A673 (cell line): ENCODE measurements around the gene ZNF541. TPM values are rescaled to one million over a fixed set of nuclear protein-coding genes. Genes with fewer than 3 reads are reported as not detected.

Source experiments
- BruUV-seq: library from RNA; stranded (reverse); fragments of 400-500 nt; replicated peaks from 2 replicates; lab custom pipeline; 2021; lab: Mats Ljungman, UMichigan
- CTCF ChIA-PET: fragments of 300-600 bp; sonication (Branson Sonifier 250); formaldehyde crosslinking; loops from one replicate; lab custom pipeline; 2022; ENCODE audit warnings: antibody characterized with exemption; lab: Charles Lee
- POLR2A ChIA-PET: fragments of 300-600 bp; sonication (Branson Sonifier 250); formaldehyde crosslinking; loops from one replicate; lab custom pipeline; 2022; ENCODE audit warnings: antibody characterized with exemption; ENCODE audit not compliant: low non-redundant PET; lab: Charles Lee
- DNase-seq: peaks from one replicate; pipeline ENCODE4 v3.0.0-alpha.2; 2015; ENCODE audit warnings: low spot score
- H3K27ac ChIP-seq: fragments of 200-600 bp; sonication (generic); 2 replicates; pipeline ENCODE4 v1.5.1; 2016; ENCODE audit warnings: mixed run types, low read depth, mild to moderate bottlenecking, mixed read lengths, antibody characterized with exemption, low read length; ENCODE audit not compliant: poor library complexity, severe bottlenecking
- H3K27me3 ChIP-seq: fragments of 200-600 bp; sonication (generic); replicated peaks from 2 replicates; pipeline ENCODE4 v1.6.1; 2017; ENCODE audit warnings: mixed run types, low read depth, mild to moderate bottlenecking, mixed read lengths, antibody characterized with exemption, low read length; ENCODE audit not compliant: insufficient read depth, poor library complexity
- H3K36me3 ChIP-seq: fragments of 200-600 bp; sonication (generic); 2 replicates; pipeline ENCODE4 v1.6.1; 2016; ENCODE audit warnings: mixed run types, mild to moderate bottlenecking, mixed read lengths, antibody characterized with exemption, low read length; ENCODE audit not compliant: insufficient read depth, poor library complexity, severe bottlenecking
- H3K4me1 ChIP-seq: fragments of 200-600 bp; sonication (generic); 2 replicates; pipeline ENCODE4 v1.6.1; 2017; ENCODE audit warnings: mixed run types, mild to moderate bottlenecking, mixed read lengths, antibody characterized with exemption, low read length; ENCODE audit not compliant: insufficient read depth, poor library complexity, severe bottlenecking
- H3K4me3 ChIP-seq: fragments of 200-600 bp; sonication (generic); 2 replicates; pipeline ENCODE4 v1.5.1; 2016; ENCODE audit warnings: low read depth, mixed run types, mild to moderate bottlenecking, mixed read lengths, low read length; ENCODE audit not compliant: poor library complexity, severe bottlenecking
- H3K9me3 ChIP-seq: fragments of 200-600 bp; sonication (generic); 2 replicates; pipeline ENCODE4 v1.6.1; 2016; ENCODE audit warnings: mixed run types, low read depth, mild to moderate bottlenecking, mixed read lengths, antibody characterized with exemption, low read length; ENCODE audit not compliant: poor library complexity, severe bottlenecking
- CTCF ChIP-seq: fragments of 300-800, 200-600 bp; sonication (generic); conservative IDR thresholded peaks from 2 replicates; pipeline ENCODE4 v1.5.1; 2017; ENCODE audit warnings: low read depth, mild to moderate bottlenecking, antibody characterized with exemption, low read length, moderate library complexity, mixed read lengths
- EZH2 ChIP-seq: fragments of 200-600 bp; sonication (generic); IDR thresholded peaks from 2 replicates; pipeline ENCODE4 v1.6.1; 2017; ENCODE audit warnings: borderline replicate concordance, low read depth, mild to moderate bottlenecking, mixed read lengths, antibody characterized with exemption, low read length; ENCODE audit not compliant: poor library complexity, severe bottlenecking
- intact Hi-C: fragments of 100-400 bp; cut with micrococcal nuclease; formaldehyde crosslinking; loops from one replicate; pipeline ENCODE4 v1.10.0; 2022; ENCODE audit not compliant: unreplicated experiment
- total RNA-seq: library from RNA; stranded (reverse); gene quantifications from 2 replicates; pipeline ENCODE4 v1.2.3, GENCODE V29; 2021

Gene ZNF541
- total RNA-seq, 1 experiment from 2014 or later = not detected

- Histone ChIP-seq H3K27ac (no peak overlapping the region), H3K27me3 (no peaks in the 10 kb centered on the region), H3K4me1 (no peaks in the 10 kb centered on the region), H3K36me3 (no peaks in the 10 kb centered on the region), H3K9me3 (no peaks in the 10 kb centered on the region), H3K4me3 (no peak overlapping the region)
- CTCF ChIA-PET = no interaction called here
- intact Hi-C loops = no loop called here
- DNase-seq = no peak
- BruUV-seq = no TSS peak
- POLR2A ChIA-PET = no interaction called here
- TF ChIP-seq EZH2 = no peak
- TF ChIP-seq CTCF = no peak
These were observed 3.6 kb downstream of the ZNF541 start for GRCh38 chr19:47569331-47569730.

- CTCF ChIA-PET = no interaction called here
- H3K4me3 ChIP-seq = no peak overlapping the region
- H3K36me3 ChIP-seq = no peaks in the 10 kb centered on the region
- POLR2A ChIA-PET = no interaction called here
- H3K4me1 ChIP-seq = no peaks in the 10 kb centered on the region
- H3K27ac ChIP-seq = no peak overlapping the region
- no peak for TF ChIP-seq CTCF
- no peak for TF ChIP-seq EZH2
- H3K27me3 ChIP-seq = no peaks in the 10 kb centered on the region
- no TSS peak for BruUV-seq
- DNase-seq = no peak
- no peaks in the 10 kb centered on the region for H3K9me3 ChIP-seq
- intact Hi-C loops = no loop called here
These were observed 8.9 kb downstream of the ZNF541 start for GRCh38 chr19:47564081-47564480.

GRCh38 chr19:47561440-47562057 lies 11.4 kb downstream of the ZNF541 start:
- no peaks in the 10 kb centered on the region for H3K27me3 ChIP-seq
- no peak overlapping the region for H3K4me3 ChIP-seq
- H3K36me3 ChIP-seq = no peaks in the 10 kb centered on the region
- no peaks in the 10 kb centered on the region for H3K4me1 ChIP-seq
- no peak for DNase-seq
- no peak for TF ChIP-seq CTCF
- no peak for TF ChIP-seq EZH2
- POLR2A ChIA-PET = no interaction called here
- intact Hi-C loops = no loop called here
- H3K27ac ChIP-seq = no peak overlapping the region
- no TSS peak for BruUV-seq
- H3K9me3 ChIP-seq = no peaks in the 10 kb centered on the region
- CTCF ChIA-PET = no interaction called here
